HTR-8/SVneo (cell line): ENCODE data around the gene INPP5B.
"Not testable (repeated sequence)": the region's sequence is repeated elsewhere in the genome, so short reads cannot be mapped to it uniquely, and the experiment has no call there.

Experiments used
- DNase-seq: peaks from one replicate; pipeline ENCODE4 v3.0.0; 2011; ENCODE audit warnings: low spot score, mixed read lengths; ENCODE audit not compliant: insufficient read length
- FAIRE-seq: peaks from 2 replicates; lab custom pipeline; 2011; peaks lifted over from hg19 to GRCh38; lab: Jason Lieb, UNC

The INPP5B gene

DNA sequence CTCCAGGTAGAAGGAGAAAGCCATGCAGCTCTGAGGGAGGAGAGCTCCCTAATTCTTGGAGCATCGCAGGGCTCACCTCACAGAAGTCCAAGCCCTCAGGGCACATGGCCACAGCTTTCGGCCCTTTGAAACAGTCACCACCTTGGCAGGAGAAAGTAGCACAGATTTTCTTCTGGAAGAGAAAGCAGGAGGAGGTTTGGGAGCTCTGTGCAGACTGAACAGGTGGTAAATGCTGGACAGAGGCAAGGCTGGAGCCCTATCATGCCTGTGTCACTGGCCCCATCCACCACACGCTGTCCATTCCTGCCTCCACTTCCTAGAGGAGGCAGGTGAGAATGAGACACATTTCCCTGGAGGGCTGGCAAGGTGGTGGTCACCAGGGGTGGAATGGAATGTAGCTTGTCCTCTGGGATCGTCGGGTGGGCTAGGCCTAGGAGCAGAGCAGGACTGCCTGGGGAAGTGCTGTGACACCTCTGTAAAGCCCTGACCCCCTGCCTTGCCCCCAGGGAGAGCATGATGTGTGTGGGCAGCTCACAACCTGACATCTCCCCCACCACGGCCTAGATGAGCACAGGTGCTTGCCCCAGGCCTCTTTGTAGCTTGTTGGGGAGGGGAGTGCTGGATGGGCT is 2.8 kb upstream of the INPP5B start:
- no peak for DNase-seq
- no peak for FAIRE-seq

DNA sequence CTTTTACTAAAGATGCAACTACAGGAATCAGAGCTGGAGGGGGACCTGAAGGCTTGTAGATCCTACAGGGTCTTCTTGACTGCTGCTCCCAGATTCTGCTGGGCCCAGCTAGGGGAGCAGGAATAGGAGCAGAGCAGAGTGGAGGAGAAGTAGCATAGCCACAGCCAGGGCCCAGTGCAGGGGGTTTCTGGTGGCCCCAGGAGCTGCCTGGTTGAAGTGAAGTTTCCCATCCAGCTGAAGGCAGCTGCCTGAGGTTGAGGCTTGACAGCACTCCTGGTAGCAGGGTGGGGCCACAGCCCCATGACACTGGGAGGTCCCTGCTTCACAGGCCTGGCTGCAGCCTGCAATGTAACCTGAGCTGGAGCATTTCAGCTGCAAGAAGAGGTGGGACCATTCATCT is 2.0 kb upstream of the INPP5B start:
- DNase-seq (no peak), FAIRE-seq (no peak)

GRCh38 chr1:37948166-37948565 is 1.3 kb upstream of the INPP5B start:
- DNase-seq = no peak

GRCh38 chr1:37947364-37947763 is 511 bp upstream of the INPP5B start:
- DNase-seq = no peak
- no peak for FAIRE-seq

More at GRCh38 chr1:37948166-37948565, 1.3 kb upstream of the INPP5B start:
- no peak for FAIRE-seq

DNA sequence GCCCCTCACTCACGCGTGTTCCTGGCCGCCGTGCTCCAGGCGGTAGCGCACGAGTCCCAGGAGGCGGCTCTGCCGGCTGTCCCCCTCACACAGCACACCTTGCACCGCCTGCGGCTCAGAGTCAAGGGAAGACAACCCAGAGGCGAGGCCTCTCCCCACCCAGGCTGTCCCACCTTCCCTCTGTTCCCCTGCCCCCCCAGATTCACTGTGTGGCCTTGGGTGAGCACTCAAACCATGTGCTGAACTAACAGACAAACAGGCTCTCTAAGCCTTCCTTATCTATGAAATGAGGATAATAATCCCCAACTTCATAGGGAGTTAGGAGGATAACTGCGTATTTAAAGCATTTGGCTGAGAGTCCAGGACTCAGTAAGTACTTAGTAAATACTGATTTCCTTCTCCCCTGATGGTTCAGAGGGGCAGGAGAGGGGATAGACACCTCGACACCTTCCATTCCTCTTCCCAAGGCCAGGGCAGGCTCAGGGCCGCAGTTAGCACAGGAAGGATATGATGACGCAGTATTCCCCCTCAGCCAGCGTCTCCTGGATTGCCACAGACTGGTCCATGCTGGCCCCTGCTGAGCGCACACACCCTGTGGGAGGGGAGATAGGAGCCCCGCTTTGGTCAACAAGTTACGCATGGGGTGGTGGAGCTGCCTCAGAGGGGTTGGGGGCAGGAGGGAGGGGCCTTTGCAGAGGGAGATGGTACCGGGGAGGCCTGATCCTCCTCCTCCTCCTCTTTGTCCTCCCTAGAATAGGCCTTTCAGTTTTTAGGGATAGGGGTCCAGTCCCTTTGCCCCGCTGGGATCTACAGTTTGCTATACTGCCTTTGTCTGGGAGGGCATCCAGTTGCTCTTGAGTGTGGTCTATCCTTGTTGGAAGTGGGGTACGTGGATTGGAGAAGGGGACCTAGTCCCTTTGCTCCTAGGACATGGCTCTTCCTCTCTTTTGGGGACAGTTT is 830 bp downstream of the INPP5B start:
- DNase-seq (no peak), FAIRE-seq (no peak)

- DNase-seq (no peak), FAIRE-seq (no peak)
Measured at GRCh38 chr1:37945251-37945650, 1.6 kb downstream of the INPP5B start.

- DNase-seq = no peak
- no peak for FAIRE-seq
Measured at GRCh38 chr1:37944816-37945215, 2.0 kb downstream of the INPP5B start.

DNA sequence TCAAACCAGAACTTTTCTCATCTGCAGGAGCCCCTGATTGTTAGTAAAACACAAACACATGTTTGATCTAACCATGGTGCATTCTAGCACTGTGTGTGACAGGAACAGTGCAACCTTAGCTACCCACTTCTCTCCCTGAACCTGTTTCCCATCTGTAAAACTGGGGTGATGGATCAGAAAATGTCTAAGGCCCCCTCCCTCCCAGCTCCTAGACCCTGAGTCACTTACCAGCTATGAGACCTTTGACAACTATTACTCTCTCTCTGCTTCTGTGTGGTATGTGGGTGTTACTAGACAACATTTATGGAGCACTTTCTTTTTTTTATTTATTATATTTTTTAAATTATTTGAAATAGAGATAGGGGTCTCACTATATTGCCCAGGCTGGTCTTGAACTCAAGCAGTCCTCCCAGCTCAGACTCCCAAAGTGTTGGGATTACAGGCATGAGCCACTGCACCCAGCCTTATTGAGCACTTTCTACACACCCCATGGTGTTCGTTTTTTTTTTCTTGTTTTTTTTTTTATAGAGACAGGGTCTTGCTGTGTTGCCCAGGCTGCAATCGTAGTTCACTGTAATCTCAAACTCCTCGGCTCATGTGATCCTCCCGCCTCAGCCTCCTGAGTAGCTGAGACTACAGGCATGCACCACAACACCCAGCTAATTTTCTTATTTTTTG is 2.6 kb downstream of the INPP5B start:
- FAIRE-seq (no peak), DNase-seq (no peak)

DNA sequence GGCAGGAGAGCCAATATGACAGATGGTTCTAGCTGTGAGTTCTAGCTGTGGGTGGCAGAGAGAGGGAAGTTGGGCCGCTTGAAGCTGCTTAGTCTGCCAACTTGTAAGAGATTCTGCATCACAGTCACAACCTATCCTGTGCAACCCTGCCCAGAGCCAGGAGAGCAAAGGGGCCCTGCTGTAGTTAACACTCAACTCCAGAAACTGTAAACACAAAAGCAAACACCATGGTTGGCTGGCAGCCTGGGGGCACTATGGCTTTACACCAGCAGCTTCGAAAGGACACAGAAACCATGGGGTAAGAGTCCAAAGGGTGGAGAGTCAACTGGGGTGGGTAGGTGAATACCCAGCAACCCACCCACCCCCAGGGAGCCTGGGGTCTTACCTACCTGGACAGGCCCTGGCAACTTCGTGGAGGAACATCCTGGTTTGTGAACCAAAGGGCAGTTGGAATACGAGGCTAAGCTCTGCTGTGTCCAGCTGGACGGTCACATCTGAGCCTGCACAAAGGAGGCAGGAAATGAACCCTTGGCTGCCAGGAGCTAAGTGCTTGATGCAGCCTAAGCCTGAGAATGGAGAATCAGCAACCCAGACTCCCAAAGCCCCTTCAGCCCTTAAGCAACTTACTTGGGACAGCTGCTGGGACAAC is 6.4 kb downstream of the INPP5B start:
- DNase-seq (no peak), FAIRE-seq (no peak)

DNA sequence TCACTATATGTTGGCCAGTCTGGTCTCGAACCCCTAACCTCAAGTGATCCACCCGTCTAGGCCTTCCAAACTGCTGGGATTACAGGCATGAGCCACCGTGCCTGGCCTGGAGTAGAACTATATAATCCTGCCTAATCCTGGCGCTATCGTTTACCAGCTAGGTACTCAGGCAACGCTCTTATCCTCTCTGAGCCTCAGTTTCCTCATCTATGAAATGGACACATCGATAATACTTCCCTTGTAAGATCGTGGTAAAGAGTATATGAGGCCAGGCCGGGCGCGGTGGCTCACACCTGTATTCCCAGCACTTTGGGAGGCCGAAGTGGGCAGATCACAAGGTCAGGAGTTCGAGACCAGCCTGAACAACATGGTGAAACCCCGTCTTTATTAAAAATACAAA is 10.1 kb downstream of the INPP5B start:
- not testable (repeated sequence) for FAIRE-seq, DNase-seq

GRCh38 chr1:37932759-37933158 is 14.1 kb downstream of the INPP5B start:
- FAIRE-seq (no peak), DNase-seq (no peak)

- FAIRE-seq (peak; percentile 59), DNase-seq (peak; percentile 94)
Measured at GRCh38 chr1:37931361-37932158, 15.3 kb downstream of the INPP5B start.

- DNase-seq (no peak), FAIRE-seq (no peak)
Measured at GRCh38 chr1:37931102-37931360, 15.8 kb downstream of the INPP5B start.

GRCh38 chr1:37930246-37931101 is 16.4 kb downstream of the INPP5B start:
- DNase-seq (no peak), FAIRE-seq (no peak)

- FAIRE-seq (no peak), DNase-seq (no peak)
Measured at GRCh38 chr1:37926038-37926924, 20.6 kb downstream of the INPP5B start.

GRCh38 chr1:37925316-37925715 is 21.5 kb downstream of the INPP5B start:
- DNase-seq = no peak
- no peak for FAIRE-seq

GRCh38 chr1:37923551-37923889 is 23.3 kb downstream of the INPP5B start:
- no peak for FAIRE-seq
- no peak for DNase-seq
